DOHH2 (cell line): Measurements from ENCODE around the gene CD63.

Experiments
- H3F3A ChIP-seq: fragments of 200-600 bp; sonication (generic), shearing (Covaris generic); 2 replicates; pipeline ENCODE4 v1.6.0; 2016; ENCODE audit warnings: antibody characterized with exemption, mild to moderate bottlenecking; ENCODE audit not compliant: control insufficient read depth, insufficient read depth
- H3K27ac ChIP-seq: fragments of 200-600 bp; sonication (generic); 2 replicates; pipeline ENCODE4 v1.5.1; 2014; ENCODE audit warnings: low read depth, mild to moderate bottlenecking, low read length, moderate library complexity
- H3K27me3 ChIP-seq: fragments of 200-600 bp; sonication (generic); 2 replicates; pipeline ENCODE4 v1.6.1; 2014; ENCODE audit warnings: mild to moderate bottlenecking, low read length, mixed read lengths; ENCODE audit not compliant: control insufficient read depth
- H3K36me3 ChIP-seq: fragments of 200-600 bp; sonication (generic); 2 replicates; pipeline ENCODE4 v1.6.1; 2014; ENCODE audit warnings: mild to moderate bottlenecking, low read length, moderate library complexity, mixed read lengths; ENCODE audit not compliant: control insufficient read depth
- H3K4me1 ChIP-seq: fragments of 200-600 bp; sonication (generic); 2 replicates; pipeline ENCODE4 v1.6.1; 2014; ENCODE audit warnings: mild to moderate bottlenecking, low read length, mixed read lengths; ENCODE audit not compliant: control insufficient read depth
- H3K4me2 ChIP-seq: fragments of 200-600 bp; sonication (generic); 2 replicates; pipeline ENCODE4 v1.6.0; 2014; ENCODE audit warnings: mild to moderate bottlenecking, low read length, moderate library complexity
- H3K4me3 ChIP-seq: fragments of 200-600 bp; sonication (generic); 2 replicates; pipeline ENCODE4 v1.5.1; 2014; ENCODE audit warnings: mild to moderate bottlenecking, low read length, mixed read lengths
- H3K79me2 ChIP-seq: fragments of 200-600 bp; sonication (generic); 2 replicates; pipeline ENCODE4 v1.6.1; 2014; ENCODE audit warnings: mild to moderate bottlenecking, low read length, mixed read lengths; ENCODE audit not compliant: control insufficient read depth
- H3K9me2 ChIP-seq: fragments of 200-600 bp; sonication (generic); replicated peaks from 2 replicates; pipeline ENCODE4 v1.6.1; 2014; ENCODE audit warnings: mild to moderate bottlenecking, low read length, mixed read lengths; ENCODE audit not compliant: control insufficient read depth
- H3K9me3 ChIP-seq: fragments of 200-600 bp; sonication (generic); 2 replicates; pipeline ENCODE4 v1.6.1; 2014; ENCODE audit warnings: antibody characterized with exemption, low read length, mixed read lengths; ENCODE audit not compliant: control insufficient read depth, insufficient read depth
- H4K20me1 ChIP-seq: fragments of 200-600 bp; sonication (generic); 2 replicates; pipeline ENCODE4 v1.6.0; 2014; ENCODE audit warnings: low read depth, mild to moderate bottlenecking, antibody characterized with exemption, low read length, moderate library complexity; ENCODE audit not compliant: control insufficient read depth, insufficient read depth
- CTCF ChIP-seq: fragments of 200-600 bp; sonication (generic); IDR thresholded peaks from one replicate; pipeline ENCODE4 v1.5.1; 2014; ENCODE audit warnings: antibody characterized with exemption, mild to moderate bottlenecking, low read depth, low read length; ENCODE audit not compliant: poor library complexity, severe bottlenecking
- EZH2phosphoT487 ChIP-seq: fragments of 200-600 bp; sonication (generic); IDR thresholded peaks from 2 replicates; pipeline ENCODE4 v1.6.1; 2017; ENCODE audit warnings: borderline replicate concordance, mild to moderate bottlenecking, antibody characterized with exemption, low read length, moderate library complexity, mixed read lengths

Gene CD63

DNA sequence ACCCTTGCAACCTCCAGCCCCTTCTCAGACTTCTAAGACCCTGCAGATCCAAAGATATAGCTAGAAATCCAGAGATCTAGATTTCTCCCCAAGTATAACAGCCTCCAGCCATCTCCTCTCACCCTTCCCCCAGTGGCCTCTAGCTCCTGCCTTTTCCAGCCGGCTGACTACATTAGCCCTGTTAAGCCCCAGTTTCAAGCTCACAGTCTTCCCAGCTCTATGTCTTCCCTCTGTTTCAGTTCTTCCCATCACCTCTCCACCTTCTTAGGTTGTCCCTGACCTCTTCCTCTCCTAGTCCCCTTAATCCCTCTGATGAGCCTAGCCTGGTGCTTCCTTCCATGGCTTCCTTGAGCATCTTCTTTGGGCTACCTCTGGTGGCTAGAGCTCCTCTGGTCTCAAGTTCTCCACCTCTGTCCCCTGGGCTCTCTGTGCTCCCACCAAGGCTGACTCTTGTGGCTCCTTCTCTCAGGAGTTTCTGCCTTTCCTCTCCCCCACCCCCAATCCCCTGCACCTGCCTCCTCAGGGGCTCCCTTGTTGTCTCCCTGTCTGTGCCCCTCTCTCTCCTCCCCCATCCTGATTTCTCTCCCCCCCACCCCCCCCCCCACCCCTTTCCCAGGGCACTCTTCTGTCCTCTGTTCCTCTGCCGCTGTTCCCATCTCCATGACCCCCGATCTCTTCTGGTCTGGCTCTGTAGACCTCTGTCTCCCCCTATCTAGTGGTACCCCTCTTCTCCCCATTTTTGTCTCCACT, 13.3 kb upstream of the CD63 start:
- Histone ChIP-seq H3K4me2 (peak overlapping the region; percentile 85), H3K27ac (no peak overlapping the region)

GRCh38 chr12:55739025-55739378, 10.2 kb upstream of the CD63 start:
- H3K4me1 ChIP-seq: peaks cover 32% of the 10 kb centered on the region
- H3K27me3 ChIP-seq: peaks cover 4% of the 10 kb centered on the region; the same call in 1 of the 2 replicates
- H3K4me3 ChIP-seq: peak overlapping the region; percentile 90
- peak overlapping the region; percentile 74; the same call in 1 of the 2 replicates for H3K27ac ChIP-seq
- H3K4me2 ChIP-seq: peak overlapping the region; percentile 99
- H3K9me3 ChIP-seq: no peaks in the 10 kb centered on the region
- TF ChIP-seq EZH2phosphoT487 (no peak), CTCF (no peak)
- H3K79me2 ChIP-seq: peaks cover 6% of the 10 kb centered on the region
- peaks cover 4% of the 10 kb centered on the region for H3F3A ChIP-seq
- no peaks in the 10 kb centered on the region for H3K36me3 ChIP-seq
- H3K9me2 ChIP-seq: no peaks in the 10 kb centered on the region
- no peaks in the 10 kb centered on the region for H4K20me1 ChIP-seq

More for the DNA sequence above, 13.3 kb upstream of the CD63 start:
- Histone ChIP-seq H3K4me1 (peaks cover 62% of the 10 kb centered on the region), H3K27me3 (peaks cover 4% of the 10 kb centered on the region; the same call in 1 of the 2 replicates), H3K79me2 (peaks cover 19% of the 10 kb centered on the region), H3K4me3 (peak overlapping the region; percentile 76), H3K9me3 (no peaks in the 10 kb centered on the region), H4K20me1 (0 out of 2 replicates have a peak, but pooled peaks cover 8% of the 10 kb centered on the region), H3K9me2 (no peaks in the 10 kb centered on the region), H3K36me3 (no peaks in the 10 kb centered on the region), H3F3A (peaks cover 14% of the 10 kb centered on the region)
- TF ChIP-seq CTCF (no peak), EZH2phosphoT487 (no peak)

GRCh38 chr12:55738123-55739024, 9.6 kb upstream of the CD63 start:
- Histone ChIP-seq H3F3A (peaks cover 4% of the 10 kb centered on the region), H3K9me3 (no peaks in the 10 kb centered on the region), H3K4me3 (peak overlapping the region; percentile 90), H3K27ac (peak overlapping the region; percentile 74), H3K79me2 (no peaks in the 10 kb centered on the region), H3K4me1 (peaks cover 31% of the 10 kb centered on the region), H3K27me3 (peaks cover 4% of the 10 kb centered on the region; the same call in 1 of the 2 replicates), H3K9me2 (no peaks in the 10 kb centered on the region), H3K4me2 (peak overlapping the region; percentile 99), H3K36me3 (no peaks in the 10 kb centered on the region), H4K20me1 (no peaks in the 10 kb centered on the region)
- TF ChIP-seq CTCF (peak; percentile 77), EZH2phosphoT487 (no peak)
